Right lobe of liver (tissue), 4 donors: ENCODE data around the gene PYGM.

Source experiments
- CTCF ChIP-seq, 4 donors: fragments of 200-600 bp in 3 of 4; fragments of 450-650 bp in 1 of 4; IDR thresholded peaks; one replicate each; pipeline versions ENCODE4 v1.5.1 to v1.8.0; 2016 to 2022; ENCODE audit warnings: antibody characterized with exemption in 4 of 4, mild to moderate bottlenecking in 2 of 4
- POLR2A ChIP-seq: fragments of 450-650 bp; IDR thresholded peaks from one replicate; pipeline ENCODE4 v1.6.1; 2017; ENCODE audit warnings: antibody characterized with exemption, mild to moderate bottlenecking
- donor health status: DM: no; HTN: no; CAD: no.
- donor health status: DM: no; HTN: no; CAD: no.
- donor health status: DM: no; HTN: yes; CAD: no.

GRCh38 chr11:64723907-64724862 is 35.6 kb downstream of the PYGM start:
- TF ChIP-seq CTCF (IDR thresholded peaks at IDR 0.05) (no peak), POLR2A (no peak)
